Heart left ventricle (tissue), 16 donors: ENCODE results near the gene ASB5. TPM values are rescaled to one million over a fixed set of nuclear protein-coding genes. Genes with fewer than 3 reads are reported as not detected.

Source experiments
- ATAC-seq, 4 donors: fragments of 200-7000 bp; cut with Tn5 transposase; one replicate each; pipeline ENCODE4 v1.9.1; 2020 to 2022; ENCODE audit warnings: moderate library complexity in 4 of 4, mild to moderate bottlenecking in 3 of 4, moderate number of reproducible peaks in 1 of 4
- DNase-seq, 5 donors: peaks; one replicate each; pipeline ENCODE4 v3.0.0-alpha.2; 2020
- H3K27ac ChIP-seq, 12 donors: fragments of 200-600 bp; sonication (generic) in 4 of 12; one replicate each; pipeline versions ENCODE4 v1.5.0 to v1.8.0; 2016 to 2022; ENCODE audit warnings: mild to moderate bottlenecking in 2 of 12
- H3K27me3 ChIP-seq, 9 donors: fragments of 200-600 bp; sonication (generic) in 2 of 9; one replicate each; pipeline versions ENCODE4 v1.5.1 to v1.8.0; 2016 to 2022; ENCODE audit warnings: mild to moderate bottlenecking in 3 of 9
- H3K36me3 ChIP-seq, 9 donors: fragments of 200-600 bp; sonication (generic) in 2 of 9; one replicate each; pipeline versions ENCODE4 v1.5.0 to v1.8.0; 2018 to 2022; ENCODE audit warnings: mild to moderate bottlenecking in 2 of 9
- H3K4me1 ChIP-seq, 12 donors: fragments of 200-600 bp; sonication (generic) in 4 of 12; one replicate each; pipeline versions ENCODE4 v1.5.0 to v1.8.0; 2016 to 2022; ENCODE audit warnings: mild to moderate bottlenecking in 3 of 12
- H3K4me3 ChIP-seq, 12 donors: fragments of 200-600 bp; sonication (generic) in 4 of 12; one replicate each; pipeline versions ENCODE4 v1.5.0 to v1.8.0; 2017 to 2022; ENCODE audit warnings: mild to moderate bottlenecking in 9 of 12, moderate library complexity in 4 of 12
- H3K9me3 ChIP-seq, 12 donors: fragments of 200-600 bp; sonication (generic) in 4 of 12; one replicate each; pipeline versions ENCODE4 v1.5.0 to v1.8.0; 2016 to 2022; ENCODE audit warnings: mild to moderate bottlenecking in 1 of 12
- POLR2A ChIP-seq, 2 donors: fragments of 450-650 bp; IDR thresholded peaks; one replicate each; pipeline ENCODE4 v1.6.1; 2017; ENCODE audit warnings: antibody characterized with exemption in 2 of 2, mild to moderate bottlenecking in 2 of 2, moderate library complexity in 2 of 2
- WGBS, 4 donors: extraction: QIAGEN DNeasy Blood & Tissue Kit in 2 of 4; methylation state at CpG; one replicate each; pipeline versions ENCODE4 v1.1.5 to v1.1.7; 2013 to 2018; 5-methylcytosine and 5-hydroxymethylcytosine counted together
- intact Hi-C, 10 donors: fragments of 100-400 bp; cut with DNase I; formaldehyde crosslinking; loops; one replicate each; pipeline versions ENCODE4 v1.11.1 to v1.14.2; 2022
- long read RNA-seq, 3 donors: library from polyadenylated mRNA; unstranded; transcript quantifications; one replicate each; pipeline ENCODE4 v2.0.0, GENCODE V29; 2020 to 2021
- polyA plus RNA-seq, 2 donors: library from polyadenylated mRNA; stranded (reverse); fragments of 200-250 nt; gene quantifications; one replicate each; pipeline ENCODE4 v1.2.3, GENCODE V29; 2013
- total RNA-seq, 9 donors: library from RNA; depleted of rRNA in 2 of 9; stranded (reverse); fragments of >200 nt in 2 of 9; fragmentation: NEBNext Ultra II Directional in 3 of 9; extraction: Animal tissue kit (Norgen Biotek cat#: 25700) in 3 of 9; gene quantifications; one replicate each; pipeline versions ENCODE4 v1.1.0 to v1.2.4, GENCODE V29; 2016 to 2023
- TF ChIP-seq, protein P1 (sequence below), 12 donors: fragments of 200-600 bp; sonication (generic) in 4 of 12; IDR thresholded peaks; one replicate each; pipeline versions ENCODE4 v1.5.0 to v1.8.0; 2018 to 2022; ENCODE audit warnings: antibody characterized with exemption in 12 of 12, mild to moderate bottlenecking in 5 of 12
- donor health status: ischemic (EF 13 %, LVEDD 7.1; RV severe dilation, severe dysfunction).
- donor health status: healthy with polysubstance abuse.
- donor health status: DM: no; HTN: yes; CAD: no.
- donor health status: DM: no; HTN: no; CAD: no.
- donor health status: ischemic (EF 25% LVEDD 6.9; RV normal size, moderate dysfunction).
- donor health status: ischemic (EF 25% LVEDD 5.7; RV mildly dilated, moderate dysfunction).
- donor health status: healthy.
- donor health status: DM: yes; HTN: yes; CAD: no.
- donor health status: ischemic (EF 35%, LVEDD 5.7; RV mildly dilated, moderate dysfunction).
- donor health status: nonischemic (EF 11% LVEDD 7.7; RV severe dilation, severe dysfunction).
- donor health status: DM: yes; HTN: yes; CAD: no.
- donor health status: PGD.
- donor health status: ischemic (EF 29% LVEDD 5.4; RV normal size, mild dysfunction).
- donor health status: nonischemic (EF 23%, LVEDD 6.1; RV moderate dilation, normal function).

ASB5 gene, protein sequence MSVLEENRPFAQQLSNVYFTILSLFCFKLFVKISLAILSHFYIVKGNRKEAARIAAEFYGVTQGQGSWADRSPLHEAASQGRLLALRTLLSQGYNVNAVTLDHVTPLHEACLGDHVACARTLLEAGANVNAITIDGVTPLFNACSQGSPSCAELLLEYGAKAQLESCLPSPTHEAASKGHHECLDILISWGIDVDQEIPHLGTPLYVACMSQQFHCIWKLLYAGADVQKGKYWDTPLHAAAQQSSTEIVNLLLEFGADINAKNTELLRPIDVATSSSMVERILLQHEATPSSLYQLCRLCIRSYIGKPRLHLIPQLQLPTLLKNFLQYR
- 1 to 10 TPM; 1.5 to 7.7 (median 3.2) TPM for total RNA-seq
- polyA plus RNA-seq = 1 to 10 TPM; 1.0 to 2.0 TPM
- long read RNA-seq, donor 1 = 0 reads
- long read RNA-seq, donor 2 = 0 reads
- long read RNA-seq, donor 3 = 0 reads

DNA sequence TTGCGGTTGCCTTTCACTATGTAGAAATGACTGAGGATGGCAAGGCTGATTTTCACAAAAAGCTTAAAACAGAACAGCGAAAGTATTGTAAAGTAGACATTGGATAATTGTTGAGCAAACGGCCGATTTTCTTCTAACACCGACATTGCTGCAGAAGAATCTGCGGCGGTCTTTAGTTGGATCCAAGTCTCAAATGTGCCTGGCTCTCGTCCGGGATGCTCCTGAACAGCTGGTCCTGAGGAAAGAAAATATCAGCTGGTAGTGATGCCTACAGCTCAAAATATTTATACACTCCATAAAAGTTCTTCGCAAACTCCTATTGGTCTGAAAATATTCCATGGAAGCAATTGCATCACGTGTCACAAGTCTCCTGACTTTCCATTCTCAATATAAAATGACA, at the start of gene ASB5:
ASB5 (minus strand) TSS at position 260 of the 400 bp plus-strand sequence; CDS start at position 146, 114 bp downstream.
- Histone ChIP-seq H3K27ac (peak within 1 kb of the TSS in 1 of 12 donors; percentile 66), H3K27me3 (no peaks in the 10 kb centered on the region), H3K4me1 (no peaks in the 10 kb centered on the region), H3K9me3 (no peaks in the 10 kb centered on the region), H3K4me3 (no peak within 1 kb of the TSS), H3K36me3 (no peaks in the 10 kb centered on the region)
- TF ChIP-seq, protein P1, sequence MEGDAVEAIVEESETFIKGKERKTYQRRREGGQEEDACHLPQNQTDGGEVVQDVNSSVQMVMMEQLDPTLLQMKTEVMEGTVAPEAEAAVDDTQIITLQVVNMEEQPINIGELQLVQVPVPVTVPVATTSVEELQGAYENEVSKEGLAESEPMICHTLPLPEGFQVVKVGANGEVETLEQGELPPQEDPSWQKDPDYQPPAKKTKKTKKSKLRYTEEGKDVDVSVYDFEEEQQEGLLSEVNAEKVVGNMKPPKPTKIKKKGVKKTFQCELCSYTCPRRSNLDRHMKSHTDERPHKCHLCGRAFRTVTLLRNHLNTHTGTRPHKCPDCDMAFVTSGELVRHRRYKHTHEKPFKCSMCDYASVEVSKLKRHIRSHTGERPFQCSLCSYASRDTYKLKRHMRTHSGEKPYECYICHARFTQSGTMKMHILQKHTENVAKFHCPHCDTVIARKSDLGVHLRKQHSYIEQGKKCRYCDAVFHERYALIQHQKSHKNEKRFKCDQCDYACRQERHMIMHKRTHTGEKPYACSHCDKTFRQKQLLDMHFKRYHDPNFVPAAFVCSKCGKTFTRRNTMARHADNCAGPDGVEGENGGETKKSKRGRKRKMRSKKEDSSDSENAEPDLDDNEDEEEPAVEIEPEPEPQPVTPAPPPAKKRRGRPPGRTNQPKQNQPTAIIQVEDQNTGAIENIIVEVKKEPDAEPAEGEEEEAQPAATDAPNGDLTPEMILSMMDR (IDR thresholded peaks at IDR 0.05) = no peak
- no peak for TF ChIP-seq POLR2A (IDR thresholded peaks at IDR 0.05)
- no peak for ATAC-seq
- 93 to 94% (median 93%) methylated on average over 11 of the region's 11 CpGs for WGBS, 4 donors
- intact Hi-C loops = no loop called here
- DNase-seq = no peak

DNA sequence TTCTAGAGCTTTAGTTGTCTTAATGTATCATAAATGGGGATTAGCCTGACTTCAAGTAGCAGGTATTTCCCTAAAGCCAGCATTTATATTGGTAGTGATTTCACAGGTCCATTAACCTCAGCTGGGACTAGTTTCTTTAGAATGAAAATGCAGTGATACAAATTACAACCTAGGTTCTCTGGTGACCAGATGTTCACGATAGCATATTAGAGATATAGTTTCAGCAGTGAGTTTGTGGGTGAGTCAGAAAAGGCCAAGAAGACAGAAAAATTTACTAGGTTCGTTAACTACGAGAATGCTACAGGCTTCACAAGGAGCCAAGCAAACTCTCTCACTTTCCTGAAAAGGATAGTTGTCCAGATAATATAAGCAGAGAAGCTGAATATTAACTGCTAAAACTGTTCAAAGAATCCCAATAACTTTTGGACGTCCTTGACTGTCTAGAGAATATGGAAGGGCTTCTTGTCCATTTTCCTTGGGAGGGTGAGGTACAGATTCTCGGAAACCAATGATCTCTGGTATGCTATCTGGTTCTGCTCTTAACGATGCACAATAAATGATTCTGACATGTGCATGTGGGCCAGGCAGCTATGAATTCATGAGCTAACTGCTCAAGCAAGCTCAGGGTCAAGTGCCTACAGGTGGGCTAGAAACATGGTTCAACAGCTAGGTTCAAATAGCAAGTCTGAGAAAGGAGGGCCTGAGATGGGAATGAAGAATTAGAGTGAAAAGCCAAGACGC, 44.7 kb upstream of the ASB5 start:
- Histone ChIP-seq H3K27me3 (peaks cover 0 to 6% (median 0%) of the 10 kb centered on the region in 9 donors), H3K36me3 (no peaks in the 10 kb centered on the region), H3K27ac (peak overlapping the region in 1 of 12 donors; percentile 32), H3K9me3 (no peaks in the 10 kb centered on the region), H3K4me1 (peaks cover 0 to 7% (median 1%) of the 10 kb centered on the region in 12 donors), H3K4me3 (no peak overlapping the region)
- DNase-seq (no peak), ATAC-seq (no peak)
- 78 to 88% (median 85%) methylated on average over 7 of the region's 7 CpGs for WGBS, 4 donors
- no peak for TF ChIP-seq POLR2A (IDR thresholded peaks at IDR 0.05)
- TF ChIP-seq, protein P1 (IDR thresholded peaks at IDR 0.05) = no peak
- intact Hi-C loops = loop anchor here in 1 of 10 donors (10.0 kb wide), 1 partner anchor 119 kb away; the partner anchor contains the start of gene SPATA4

DNA sequence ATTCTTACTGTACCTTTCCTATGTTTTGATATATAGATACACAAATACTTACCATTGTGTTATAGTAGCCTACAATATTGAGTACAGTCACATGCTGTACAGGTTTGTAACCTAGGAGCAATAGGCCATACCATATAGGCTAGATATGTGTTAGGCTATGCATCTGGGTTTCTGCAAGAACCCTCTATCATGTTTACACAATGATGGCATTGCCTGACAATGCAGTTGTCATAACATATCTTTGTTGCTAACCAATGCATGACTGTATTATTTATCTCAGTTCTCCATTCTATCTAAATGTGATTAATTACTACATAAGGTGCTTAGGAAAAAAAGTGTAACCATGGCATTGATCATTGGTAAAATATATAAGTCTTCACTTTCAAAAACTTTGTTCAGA, 40.8 kb upstream of the ASB5 start:
- DNase-seq (no peak), ATAC-seq (no peak)
- no peaks in the 10 kb centered on the region for H3K9me3 ChIP-seq
- H3K27ac ChIP-seq = no peak overlapping the region
- H3K36me3 ChIP-seq = no peaks in the 10 kb centered on the region
- no peak overlapping the region for H3K4me3 ChIP-seq
- intact Hi-C loops = loop anchor here in 1 of 10 donors (10.0 kb wide), 1 partner anchor 115 kb away; the partner anchor contains the start of gene SPATA4
- no peaks in the 10 kb centered on the region for H3K4me1 ChIP-seq
- TF ChIP-seq, protein P1 (IDR thresholded peaks at IDR 0.05) = no peak
- no peak for TF ChIP-seq POLR2A (IDR thresholded peaks at IDR 0.05)
- H3K27me3 ChIP-seq = peaks cover 0 to 13% (median 0%) of the 10 kb centered on the region in 9 donors

DNA sequence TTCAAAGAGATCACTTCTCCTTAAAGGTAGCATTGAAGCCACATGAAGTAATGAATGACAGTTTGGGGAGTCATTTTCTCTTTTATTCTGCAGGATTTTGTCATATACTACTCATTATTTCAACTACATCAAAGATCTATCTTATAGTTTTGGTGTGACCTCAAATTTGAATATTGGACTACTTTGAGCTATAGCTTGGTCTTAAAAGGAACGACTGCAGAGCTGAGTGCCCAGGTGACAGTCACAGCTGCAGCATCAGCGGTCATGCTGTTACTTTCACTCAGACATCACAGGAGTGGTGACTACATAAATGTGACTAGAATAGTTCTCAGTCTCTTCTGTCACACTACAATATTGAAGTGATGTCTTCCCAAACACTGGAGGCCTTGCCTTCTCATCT, 40.0 kb upstream of the ASB5 start:
- ATAC-seq (peak in 1 of 4 donors; percentile 34), DNase-seq (no peak)
- Histone ChIP-seq H3K4me3 (no peak overlapping the region), H3K27me3 (peaks cover 0 to 13% (median 0%) of the 10 kb centered on the region in 9 donors), H3K9me3 (no peaks in the 10 kb centered on the region), H3K4me1 (no peaks in the 10 kb centered on the region), H3K36me3 (no peaks in the 10 kb centered on the region), H3K27ac (no peak overlapping the region)
- 80 to 87% (median 85%) methylated on average over 2 of the region's 2 CpGs for WGBS, 4 donors
- intact Hi-C loops = no loop called here
- TF ChIP-seq, protein P1 (IDR thresholded peaks at IDR 0.05) = no peak
- TF ChIP-seq POLR2A (IDR thresholded peaks at IDR 0.05) = no peak
